ENCODE measurements around the gene DCANP1.

The DCANP1 gene

GRCh38 chr5:135480511-135480910 is 33.4 kb upstream of the DCANP1 start:
- TF ChIP-seq CTCF (IDR thresholded peaks at IDR 0.05; ENCODE audit: extremely low read depth, insufficient read depth, missing control alignments), result no peak
- in situ Hi-C loops (cut with MboI; ENCODE audit: low pct_unique_long_range_greater_than_20kb, low sequenced_read_pairs, unreplicated experiment), result no loop called here
- DNase-seq (ENCODE audit: low spot score), result no peak

- DNase-seq (ENCODE audit: low spot score), result no peak
- TF ChIP-seq CTCF (IDR thresholded peaks at IDR 0.05; ENCODE audit: extremely low read depth, insufficient read depth, missing control alignments), result no peak
- in situ Hi-C loops (cut with MboI; ENCODE audit: low pct_unique_long_range_greater_than_20kb, low sequenced_read_pairs, unreplicated experiment), result no loop called here
Measured at GRCh38 chr5:135478938-135479337, 31.8 kb upstream of the DCANP1 start.

GRCh38 chr5:135477613-135478066 is 30.5 kb upstream of the DCANP1 start:
- in situ Hi-C loops (cut with MboI; ENCODE audit: low pct_unique_long_range_greater_than_20kb, low sequenced_read_pairs, unreplicated experiment), result no loop called here
- no peak for TF ChIP-seq CTCF (IDR thresholded peaks at IDR 0.05; ENCODE audit: extremely low read depth, insufficient read depth, missing control alignments)
- no peak for DNase-seq (ENCODE audit: low spot score)

- no peak for TF ChIP-seq CTCF (IDR thresholded peaks at IDR 0.05; ENCODE audit: extremely low read depth, insufficient read depth, missing control alignments)
- in situ Hi-C loops (cut with MboI; ENCODE audit: low pct_unique_long_range_greater_than_20kb, low sequenced_read_pairs, unreplicated experiment), result no loop called here
- no peak for DNase-seq (ENCODE audit: low spot score)
Measured at GRCh38 chr5:135476615-135477581, 29.8 kb upstream of the DCANP1 start.

GRCh38 chr5:135473956-135474670 is 27.0 kb upstream of the DCANP1 start:
- TF ChIP-seq CTCF (IDR thresholded peaks at IDR 0.05; ENCODE audit: extremely low read depth, insufficient read depth, missing control alignments), result no peak
- DNase-seq (ENCODE audit: low spot score), result no peak
- in situ Hi-C loops (cut with MboI; ENCODE audit: low pct_unique_long_range_greater_than_20kb, low sequenced_read_pairs, unreplicated experiment), result no loop called here

- in situ Hi-C loops (cut with MboI; ENCODE audit: low pct_unique_long_range_greater_than_20kb, low sequenced_read_pairs, unreplicated experiment), result no loop called here
- TF ChIP-seq CTCF (IDR thresholded peaks at IDR 0.05; ENCODE audit: extremely low read depth, insufficient read depth, missing control alignments), result no peak
- no peak for DNase-seq (ENCODE audit: low spot score)
Measured at GRCh38 chr5:135472141-135472540, 25.0 kb upstream of the DCANP1 start.
